Measurements from ENCODE around the gene MCTP1.

MCTP1 gene

DNA sequence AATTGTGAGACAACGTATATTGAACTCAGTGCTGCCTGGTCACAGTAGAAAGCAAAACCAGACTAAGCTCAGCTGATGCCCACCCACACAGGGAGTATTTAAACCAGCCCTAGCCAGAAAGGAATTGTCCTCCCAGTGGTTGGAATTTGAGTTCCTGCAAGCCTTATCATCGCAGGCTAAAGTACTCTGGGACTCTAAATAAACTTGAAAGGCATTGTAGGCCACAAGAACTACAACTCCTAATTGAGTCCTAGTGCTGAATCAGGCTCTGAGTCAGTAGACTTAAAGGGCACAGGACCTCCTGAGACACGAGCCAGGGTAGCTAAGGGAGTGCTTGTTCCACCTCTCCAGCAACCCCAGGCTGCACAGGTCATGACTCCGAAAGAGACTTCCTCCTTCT is 171.4 kb downstream of the MCTP1 start:
- Histone ChIP-seq H2AFZ (ENCODE audit: low read length) (no peak overlapping the region), H3K27me3 (replicated peaks; ENCODE audit: insufficient read depth, low read length) (no peaks in the 10 kb centered on the region), H3F3A (ENCODE audit: insufficient read depth, low read length) (no peaks in the 10 kb centered on the region), H3K4me3 (ENCODE audit: low read length) (no peak overlapping the region), H3K79me2 (ENCODE audit: low read length) (no peaks in the 10 kb centered on the region), H3K4me1 (ENCODE audit: low read length) (no peaks in the 10 kb centered on the region), H3K9me2 (replicated peaks; ENCODE audit: insufficient read depth, low read length) (no peaks in the 10 kb centered on the region), H3K9ac (ENCODE audit: low read length) (no peak overlapping the region), H4K20me1 (ENCODE audit: insufficient read depth, low read length) (no peaks in the 10 kb centered on the region), H3K27ac (ENCODE audit: low read length) (no peak overlapping the region), H3K9me3 (replicated peaks; ENCODE audit: insufficient read depth, low read length) (no peaks in the 10 kb centered on the region), H3K36me3 (replicated peaks; ENCODE audit: insufficient read depth, low read length) (no peaks in the 10 kb centered on the region), H3K4me2 (ENCODE audit: low read depth, low read length) (no peak overlapping the region)
- TF ChIP-seq EZH2 (optimal IDR thresholded peaks at IDR 0.05; ENCODE audit: low read depth, low read length) (no peak), EZH2phosphoT487 (IDR thresholded peaks at IDR 0.05; ENCODE audit: low read length) (no peak)
- TF ChIP-seq, protein P1, sequence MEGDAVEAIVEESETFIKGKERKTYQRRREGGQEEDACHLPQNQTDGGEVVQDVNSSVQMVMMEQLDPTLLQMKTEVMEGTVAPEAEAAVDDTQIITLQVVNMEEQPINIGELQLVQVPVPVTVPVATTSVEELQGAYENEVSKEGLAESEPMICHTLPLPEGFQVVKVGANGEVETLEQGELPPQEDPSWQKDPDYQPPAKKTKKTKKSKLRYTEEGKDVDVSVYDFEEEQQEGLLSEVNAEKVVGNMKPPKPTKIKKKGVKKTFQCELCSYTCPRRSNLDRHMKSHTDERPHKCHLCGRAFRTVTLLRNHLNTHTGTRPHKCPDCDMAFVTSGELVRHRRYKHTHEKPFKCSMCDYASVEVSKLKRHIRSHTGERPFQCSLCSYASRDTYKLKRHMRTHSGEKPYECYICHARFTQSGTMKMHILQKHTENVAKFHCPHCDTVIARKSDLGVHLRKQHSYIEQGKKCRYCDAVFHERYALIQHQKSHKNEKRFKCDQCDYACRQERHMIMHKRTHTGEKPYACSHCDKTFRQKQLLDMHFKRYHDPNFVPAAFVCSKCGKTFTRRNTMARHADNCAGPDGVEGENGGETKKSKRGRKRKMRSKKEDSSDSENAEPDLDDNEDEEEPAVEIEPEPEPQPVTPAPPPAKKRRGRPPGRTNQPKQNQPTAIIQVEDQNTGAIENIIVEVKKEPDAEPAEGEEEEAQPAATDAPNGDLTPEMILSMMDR (IDR thresholded peaks at IDR 0.05; ENCODE audit: low read length): no peak
- DNase-seq: no peak

DNA sequence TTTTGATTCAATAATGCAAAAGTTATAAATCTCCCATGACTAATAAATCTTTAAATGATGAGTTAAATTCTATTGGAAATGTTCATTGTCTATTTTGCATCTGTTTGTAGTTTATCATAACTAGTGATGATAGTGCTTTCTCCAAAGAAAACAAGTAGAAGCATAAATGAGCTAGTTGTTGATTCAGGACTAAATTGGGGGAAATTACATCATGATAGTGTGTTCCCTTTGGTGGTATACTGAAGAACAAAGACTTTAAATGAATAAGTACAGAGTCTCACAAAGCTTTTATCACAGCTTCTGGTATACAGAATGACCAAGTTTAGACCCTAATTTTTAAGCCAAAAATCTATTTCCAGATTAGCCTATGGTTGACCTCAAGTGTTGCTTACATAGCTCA is 173.8 kb downstream of the MCTP1 start:
- H3K4me2 ChIP-seq (ENCODE audit: low read depth, low read length): no peak overlapping the region
- H3K9me3 ChIP-seq (replicated peaks; ENCODE audit: insufficient read depth, low read length): no peaks in the 10 kb centered on the region
- H3K4me1 ChIP-seq (ENCODE audit: low read length): no peaks in the 10 kb centered on the region
- no peaks in the 10 kb centered on the region for H4K20me1 ChIP-seq (ENCODE audit: insufficient read depth, low read length)
- H3K27me3 ChIP-seq (replicated peaks; ENCODE audit: insufficient read depth, low read length): no peaks in the 10 kb centered on the region
- H3F3A ChIP-seq (ENCODE audit: insufficient read depth, low read length): no peaks in the 10 kb centered on the region
- H2AFZ ChIP-seq (ENCODE audit: low read length): no peak overlapping the region
- TF ChIP-seq EZH2phosphoT487 (IDR thresholded peaks at IDR 0.05; ENCODE audit: low read length) (no peak), EZH2 (optimal IDR thresholded peaks at IDR 0.05; ENCODE audit: low read depth, low read length) (no peak)
- TF ChIP-seq, protein P1 (IDR thresholded peaks at IDR 0.05; ENCODE audit: low read length): no peak
- no peaks in the 10 kb centered on the region for H3K79me2 ChIP-seq (ENCODE audit: low read length)
- H3K9ac ChIP-seq (ENCODE audit: low read length): no peak overlapping the region
- no peaks in the 10 kb centered on the region for H3K36me3 ChIP-seq (replicated peaks; ENCODE audit: insufficient read depth, low read length)
- no peak for DNase-seq
- no peak overlapping the region for H3K4me3 ChIP-seq (ENCODE audit: low read length)
- H3K27ac ChIP-seq (ENCODE audit: low read length): no peak overlapping the region
- no peaks in the 10 kb centered on the region for H3K9me2 ChIP-seq (replicated peaks; ENCODE audit: insufficient read depth, low read length)

DNA sequence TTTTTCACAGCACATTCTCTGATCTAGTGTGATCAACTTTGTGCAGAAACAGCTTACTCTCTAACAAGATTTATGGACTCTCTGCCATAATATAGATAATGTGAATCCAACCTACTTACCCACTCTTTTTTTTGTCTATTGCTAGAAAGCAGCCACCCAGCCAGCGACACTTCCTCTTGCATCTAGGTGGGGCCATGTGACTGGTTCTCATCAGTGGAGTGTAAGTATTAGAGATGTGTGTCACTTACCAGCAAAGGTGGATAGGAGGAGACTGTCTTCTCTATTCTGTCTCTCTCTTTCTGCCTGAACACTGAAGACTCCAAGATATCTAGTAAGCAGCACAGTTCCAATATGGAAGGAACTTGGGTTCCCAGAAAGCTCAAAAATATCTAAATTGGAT is 174.8 kb downstream of the MCTP1 start:
- H3K27me3 ChIP-seq (replicated peaks; ENCODE audit: insufficient read depth, low read length): no peaks in the 10 kb centered on the region
- no peaks in the 10 kb centered on the region for H3K9me2 ChIP-seq (replicated peaks; ENCODE audit: insufficient read depth, low read length)
- H3K4me1 ChIP-seq (ENCODE audit: low read length): no peaks in the 10 kb centered on the region
- H3K9ac ChIP-seq (ENCODE audit: low read length): no peak overlapping the region
- no peak for TF ChIP-seq EZH2phosphoT487 (IDR thresholded peaks at IDR 0.05; ENCODE audit: low read length)
- TF ChIP-seq, protein P1 (IDR thresholded peaks at IDR 0.05; ENCODE audit: low read length): no peak
- no peak for DNase-seq
- no peak overlapping the region for H3K27ac ChIP-seq (ENCODE audit: low read length)
- no peaks in the 10 kb centered on the region for H3K79me2 ChIP-seq (ENCODE audit: low read length)
- H3K4me3 ChIP-seq (ENCODE audit: low read length): no peak overlapping the region
- no peak overlapping the region for H3K4me2 ChIP-seq (ENCODE audit: low read depth, low read length)
- H2AFZ ChIP-seq (ENCODE audit: low read length): no peak overlapping the region
- H3F3A ChIP-seq (ENCODE audit: insufficient read depth, low read length): no peaks in the 10 kb centered on the region
- no peaks in the 10 kb centered on the region for H4K20me1 ChIP-seq (ENCODE audit: insufficient read depth, low read length)
- H3K36me3 ChIP-seq (replicated peaks; ENCODE audit: insufficient read depth, low read length): no peaks in the 10 kb centered on the region
- H3K9me3 ChIP-seq (replicated peaks; ENCODE audit: insufficient read depth, low read length): no peaks in the 10 kb centered on the region

All from MM.1S (cell line).